HG02884 (cell line): ENCODE measurements around the gene FBRSL1.

ENCODE experiments used
- ATAC-seq: cut with Tn5 transposase; IDR thresholded peaks from one replicate; pipeline ENCODE4 v1.9.1; 2021; ENCODE audit warnings: mild to moderate bottlenecking, moderate library complexity; ENCODE audit not compliant: unreplicated experiment

Gene FBRSL1

DNA sequence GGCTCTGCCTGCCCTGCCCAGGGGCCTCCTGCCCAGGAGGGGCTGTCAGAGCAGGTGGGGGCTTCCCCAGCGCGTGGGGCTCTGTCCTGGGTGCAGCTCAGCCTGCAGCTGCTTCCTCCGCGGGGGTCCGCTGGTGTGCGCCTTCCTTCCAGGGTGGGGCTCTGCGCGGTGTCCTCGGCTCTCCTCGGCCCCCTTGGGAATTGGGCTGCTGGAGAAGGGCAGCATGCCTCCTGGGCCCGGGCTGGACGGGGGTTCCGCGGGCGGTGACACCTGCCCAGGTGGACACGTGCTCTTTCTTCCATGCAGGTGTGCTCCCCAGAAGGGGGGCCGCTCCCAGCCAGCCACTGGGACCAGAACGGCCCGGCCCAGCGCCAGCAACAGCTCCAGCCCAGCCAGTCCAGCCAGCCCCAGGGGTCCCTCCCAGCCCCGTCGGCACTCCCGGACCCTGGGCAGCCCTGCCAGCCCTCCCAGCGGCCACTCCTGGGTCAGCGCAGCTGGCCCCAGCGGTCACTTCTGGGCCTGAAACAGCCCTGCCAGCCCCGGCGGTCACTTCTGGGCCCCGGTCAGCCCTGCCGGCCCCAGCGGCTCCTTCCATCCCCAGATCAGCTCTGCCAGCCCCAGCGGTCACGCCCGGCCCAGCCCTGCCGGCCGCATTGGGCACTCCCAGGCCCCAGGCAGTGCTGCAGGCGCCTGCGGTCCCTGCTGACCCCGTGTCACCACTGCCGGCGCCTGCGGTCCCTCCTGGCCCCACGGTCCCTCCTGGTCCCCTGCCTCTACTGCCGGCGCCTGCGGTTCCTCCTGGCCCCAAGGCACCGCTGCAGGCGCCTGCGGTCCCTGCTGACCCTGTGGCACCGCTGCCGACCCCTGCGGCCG, 19.1 kb downstream of the FBRSL1 start:
- no peak for ATAC-seq

DNA sequence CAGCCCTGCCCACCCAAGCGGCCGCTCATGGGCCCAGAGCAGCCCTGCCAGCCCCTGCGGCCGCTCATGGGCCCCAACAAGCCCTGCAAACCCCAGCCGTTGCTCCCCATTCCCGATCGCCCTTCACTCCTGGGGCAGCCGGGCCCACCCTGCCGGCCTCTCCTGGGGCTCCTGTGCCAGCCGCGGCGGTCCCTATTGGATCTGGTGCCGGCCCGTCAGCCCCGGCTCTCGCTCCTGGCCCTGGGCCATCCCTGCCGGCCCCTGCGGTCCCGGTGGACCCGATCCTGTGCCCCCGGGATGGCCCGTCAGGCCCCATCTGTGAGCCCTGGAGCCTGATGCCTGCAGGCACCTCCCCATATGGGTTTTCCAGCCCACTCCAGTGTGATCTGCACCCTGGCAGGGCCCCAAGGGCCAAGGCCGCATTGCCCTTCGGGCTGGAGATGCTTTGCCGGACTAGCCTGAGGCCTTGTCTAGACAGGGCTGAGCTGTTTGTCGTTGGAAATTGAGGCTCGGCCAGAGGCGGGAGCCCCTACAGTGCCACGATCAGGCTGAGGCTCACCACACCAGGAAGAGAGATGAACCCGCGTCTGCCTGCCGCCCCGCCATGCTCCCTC, 20.3 kb downstream of the FBRSL1 start:
- ATAC-seq, result no peak

DNA sequence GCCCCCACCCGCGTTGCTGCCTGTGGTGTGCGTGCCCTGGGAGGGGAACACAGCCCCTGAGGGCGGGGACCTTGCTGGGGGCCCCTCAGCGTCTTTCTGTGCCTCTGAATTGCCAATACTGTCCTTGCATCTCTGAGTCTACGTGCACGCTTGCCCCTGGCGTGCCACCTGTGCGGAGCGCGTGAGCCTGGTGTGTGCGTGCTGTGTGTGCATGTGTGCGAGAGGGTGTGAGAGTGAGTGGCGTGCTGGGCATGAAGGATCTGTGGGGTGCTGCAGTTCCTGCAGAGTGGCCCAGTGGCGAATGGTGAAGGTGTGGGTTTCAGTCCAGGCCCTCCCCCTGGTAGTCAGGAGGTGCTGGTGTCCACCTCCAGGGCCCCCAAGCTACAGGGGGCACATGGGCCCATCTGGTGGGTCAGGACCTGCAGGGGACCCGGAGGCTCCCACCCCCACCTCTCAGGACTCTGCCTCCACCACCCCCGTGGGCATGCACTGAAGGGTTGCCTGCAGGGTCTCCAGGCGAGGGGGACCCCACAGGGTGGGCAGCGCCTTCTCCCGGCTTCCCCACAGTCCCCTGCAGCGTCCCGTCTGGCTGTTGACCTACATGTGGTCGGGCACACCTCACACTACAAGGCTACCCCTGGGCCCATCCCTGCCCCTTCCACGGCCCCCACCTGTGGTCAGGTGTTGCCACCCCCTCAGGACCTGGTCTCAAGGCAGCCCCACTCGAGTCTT, 21.0 kb downstream of the FBRSL1 start:
- ATAC-seq, result no peak

DNA sequence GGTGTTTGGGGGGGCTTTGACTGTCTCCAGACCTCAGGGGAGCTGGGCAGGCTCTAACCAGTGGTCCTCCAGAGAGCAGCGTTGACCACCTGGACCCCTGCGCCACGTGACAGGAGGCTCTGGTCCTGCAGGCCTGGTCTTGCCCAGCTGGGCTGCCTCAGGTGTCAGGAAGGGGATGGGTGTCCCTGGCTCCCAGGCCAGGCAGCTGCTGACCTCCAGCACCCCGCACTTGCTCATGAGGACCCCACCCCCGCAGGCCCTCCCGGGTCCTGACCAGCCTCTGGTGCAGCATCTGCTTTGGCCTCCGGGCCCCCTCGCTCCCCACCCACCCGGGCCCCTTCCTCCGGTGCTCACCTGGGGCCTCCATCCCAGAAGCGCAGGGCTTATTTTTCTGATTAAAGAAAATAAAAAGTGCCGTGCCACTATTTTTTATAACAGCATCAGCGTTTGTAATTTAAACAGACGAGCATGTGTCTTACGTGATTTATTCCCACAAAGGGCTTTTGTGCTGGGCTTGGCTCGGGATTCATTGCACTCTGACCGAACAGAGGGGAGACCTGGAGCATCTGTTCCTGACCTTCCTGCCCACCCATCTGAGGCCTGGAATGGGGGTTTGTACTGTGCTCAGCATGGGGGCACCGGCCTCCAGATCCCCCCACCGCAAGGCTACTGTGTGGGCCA, 21.7 kb downstream of the FBRSL1 start:
- no peak for ATAC-seq

DNA sequence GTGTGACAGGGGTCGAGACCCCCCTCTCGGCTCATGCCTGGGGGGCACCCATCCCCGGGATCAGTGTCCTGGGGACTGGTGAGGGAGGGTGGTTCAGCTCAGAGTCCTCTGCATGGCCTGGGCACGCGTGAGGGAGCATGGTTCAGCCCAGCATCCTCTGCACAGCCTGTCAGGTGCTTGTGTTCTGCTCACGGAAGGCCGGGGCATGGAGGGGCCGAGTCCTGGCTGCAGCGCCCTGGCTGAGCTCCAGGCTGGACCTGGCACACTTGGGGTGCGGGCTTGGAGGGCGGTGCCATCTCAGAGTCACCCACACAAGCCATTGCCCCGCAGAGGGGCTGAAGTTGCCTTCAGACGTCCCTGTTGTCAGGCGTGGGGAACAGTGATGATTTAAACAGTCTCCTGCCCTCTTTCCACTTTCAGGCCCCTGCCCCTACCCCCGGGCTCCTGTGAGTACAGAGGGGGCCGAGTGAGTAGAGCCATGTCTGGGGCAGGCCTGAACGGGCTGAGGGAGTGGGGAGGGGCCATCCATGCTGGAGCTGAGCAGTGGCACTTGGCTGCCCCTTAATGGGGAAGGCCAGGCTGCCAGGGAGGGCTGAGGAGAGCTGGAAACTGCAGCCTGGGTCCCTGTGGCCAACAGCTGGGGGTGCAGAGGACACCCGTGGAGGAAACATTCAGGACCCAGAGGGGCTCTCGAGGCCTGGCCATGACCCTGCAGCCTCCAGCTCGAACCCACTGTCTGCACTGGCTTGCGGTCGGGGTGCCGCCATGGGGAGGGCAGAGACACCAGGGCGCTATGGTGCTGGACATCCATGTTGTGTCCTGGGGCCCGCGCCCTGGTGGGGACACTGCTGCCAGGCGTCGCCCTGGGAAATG, 22.5 kb downstream of the FBRSL1 start:
- no peak for ATAC-seq

DNA sequence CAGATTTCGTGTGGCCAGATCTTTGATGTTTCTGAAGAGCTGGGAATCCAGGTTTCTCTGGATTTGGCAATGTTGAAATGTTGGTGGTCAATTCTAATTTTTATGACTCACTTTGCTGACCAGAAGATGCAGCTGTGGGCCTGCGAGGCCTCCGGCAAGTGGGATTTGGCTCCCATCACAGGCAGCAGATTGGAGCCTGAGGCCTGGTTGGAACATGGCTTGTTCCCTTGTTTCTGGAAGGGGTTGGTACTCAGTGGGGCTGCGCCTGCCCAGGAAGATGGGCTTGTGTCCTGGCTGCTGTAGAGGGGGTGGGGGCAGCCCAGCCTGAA, 23.1 kb downstream of the FBRSL1 start:
- no peak for ATAC-seq

DNA sequence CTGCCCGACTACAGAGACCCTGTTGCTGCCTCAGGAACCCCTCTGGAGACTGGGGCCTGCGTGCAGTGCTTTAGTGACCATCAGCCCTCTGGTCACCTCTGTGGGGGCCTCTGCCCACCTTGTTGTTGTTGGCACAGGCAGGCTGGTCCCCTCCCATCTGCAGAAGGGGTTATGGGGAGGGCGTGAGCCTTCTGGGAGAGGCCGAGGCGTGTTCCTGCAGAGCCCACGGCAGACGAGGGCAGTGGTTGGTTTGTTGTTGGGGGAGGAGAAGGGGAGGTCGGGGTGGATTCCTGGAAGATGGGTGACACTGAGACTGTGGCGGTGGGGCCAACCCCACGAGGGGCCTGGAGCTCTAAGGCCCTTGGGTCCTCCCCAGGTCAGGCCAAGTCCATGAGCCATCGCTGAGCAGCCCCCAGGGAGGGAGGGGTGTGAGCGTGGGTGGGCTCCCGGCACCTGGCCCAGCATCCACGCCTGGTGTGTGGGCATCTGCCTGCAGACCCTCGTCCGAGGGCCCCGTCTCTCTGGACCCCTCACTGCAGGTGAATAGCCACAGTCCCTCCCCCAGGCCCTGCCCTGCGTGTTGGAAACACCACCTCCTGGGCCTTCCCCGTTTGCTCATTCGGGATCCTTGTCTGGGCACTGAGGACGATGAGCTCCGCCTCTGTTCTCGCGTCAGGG, 23.6 kb downstream of the FBRSL1 start:
- no peak for ATAC-seq

DNA sequence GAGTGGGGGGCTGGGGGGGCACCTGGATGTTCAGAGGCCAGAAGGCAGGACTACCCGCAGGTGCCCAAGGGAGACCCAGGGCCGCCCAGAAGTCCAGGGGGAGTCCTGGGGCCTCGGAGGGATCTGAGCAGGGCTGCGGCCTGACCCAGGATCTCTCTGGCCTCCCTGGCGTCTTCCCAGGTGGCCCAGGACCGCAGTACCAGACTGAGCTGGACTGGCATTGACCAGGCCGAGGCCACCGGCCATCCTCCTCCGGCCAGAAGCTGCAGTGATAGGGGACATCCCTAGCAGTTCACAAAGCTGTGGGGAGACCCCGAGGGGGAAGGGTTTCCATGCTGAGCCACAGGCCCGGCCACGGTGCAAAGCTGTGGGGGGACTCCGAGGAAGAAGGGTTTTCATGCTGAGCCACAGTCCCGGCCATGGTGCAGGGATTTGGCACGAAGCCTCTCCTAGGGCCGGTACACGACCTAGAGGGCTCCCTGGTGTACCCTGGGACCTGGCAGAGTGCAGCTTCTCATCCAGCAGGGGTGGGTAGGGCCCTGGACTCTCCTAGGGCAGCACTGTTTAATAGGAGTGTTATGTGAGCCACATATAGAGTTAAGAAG, 24.4 kb downstream of the FBRSL1 start:
- no peak for ATAC-seq

DNA sequence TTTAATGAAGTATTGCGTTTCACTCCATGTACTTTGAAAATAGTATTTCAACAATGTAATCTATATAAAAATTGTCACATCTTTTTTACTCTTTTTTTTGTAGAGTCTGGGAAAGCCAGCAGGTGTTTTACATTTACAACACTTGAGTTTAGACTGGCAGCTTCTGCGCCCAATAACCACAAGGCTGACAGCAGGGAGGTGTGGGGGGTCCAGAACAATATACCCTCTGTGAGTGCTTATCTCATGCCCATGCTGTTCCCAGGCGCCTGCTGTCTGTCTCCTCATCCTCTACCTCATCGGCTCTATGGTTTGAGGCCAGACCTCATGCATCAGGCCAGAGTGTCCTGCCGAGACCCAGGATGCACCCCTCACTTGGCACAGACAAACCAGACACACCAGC, 24.9 kb downstream of the FBRSL1 start:
- ATAC-seq, result no peak

DNA sequence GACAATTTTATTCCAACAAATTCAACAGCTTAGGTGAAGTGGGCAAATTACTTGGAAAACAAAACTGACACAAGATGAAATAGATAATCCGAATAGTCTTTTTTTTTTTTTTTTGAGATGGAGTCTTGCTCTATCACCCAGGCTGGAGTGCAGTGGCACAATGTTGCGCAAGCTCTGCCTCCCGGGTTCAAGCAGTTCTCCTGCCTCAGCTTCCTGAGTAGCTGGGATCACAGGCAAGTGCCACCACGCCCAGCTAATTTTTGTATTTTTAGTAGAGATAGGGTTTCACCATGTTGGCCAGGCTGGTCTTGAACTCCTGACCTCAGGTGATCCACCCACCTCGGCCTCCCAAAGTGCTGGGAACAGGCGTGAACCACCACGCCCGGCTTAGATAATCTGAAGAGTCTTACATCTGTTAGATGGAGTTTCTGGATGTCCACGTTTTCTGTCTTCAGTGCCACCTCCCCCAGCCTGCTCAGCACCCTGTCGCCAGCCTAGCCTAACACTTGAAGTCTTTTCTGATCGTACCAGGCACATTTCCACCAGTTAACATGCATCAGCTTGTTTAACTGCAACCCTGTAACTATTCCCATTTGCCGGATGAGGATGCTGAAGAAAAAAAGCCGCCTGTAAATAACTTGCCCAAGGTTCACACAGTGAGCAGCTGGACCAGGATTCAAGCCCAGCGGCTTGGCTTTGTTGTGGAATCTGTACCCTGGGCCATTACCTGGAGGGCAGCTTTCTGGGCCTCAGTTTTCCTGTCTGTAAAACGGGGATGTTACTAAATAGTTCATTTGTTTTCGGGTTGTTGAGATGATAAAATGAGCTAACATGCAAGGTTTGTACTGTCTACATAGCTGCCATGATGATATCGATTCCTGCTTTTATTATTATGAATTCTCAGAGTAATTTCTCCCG, 26.4 kb downstream of the FBRSL1 start:
- no peak for ATAC-seq

DNA sequence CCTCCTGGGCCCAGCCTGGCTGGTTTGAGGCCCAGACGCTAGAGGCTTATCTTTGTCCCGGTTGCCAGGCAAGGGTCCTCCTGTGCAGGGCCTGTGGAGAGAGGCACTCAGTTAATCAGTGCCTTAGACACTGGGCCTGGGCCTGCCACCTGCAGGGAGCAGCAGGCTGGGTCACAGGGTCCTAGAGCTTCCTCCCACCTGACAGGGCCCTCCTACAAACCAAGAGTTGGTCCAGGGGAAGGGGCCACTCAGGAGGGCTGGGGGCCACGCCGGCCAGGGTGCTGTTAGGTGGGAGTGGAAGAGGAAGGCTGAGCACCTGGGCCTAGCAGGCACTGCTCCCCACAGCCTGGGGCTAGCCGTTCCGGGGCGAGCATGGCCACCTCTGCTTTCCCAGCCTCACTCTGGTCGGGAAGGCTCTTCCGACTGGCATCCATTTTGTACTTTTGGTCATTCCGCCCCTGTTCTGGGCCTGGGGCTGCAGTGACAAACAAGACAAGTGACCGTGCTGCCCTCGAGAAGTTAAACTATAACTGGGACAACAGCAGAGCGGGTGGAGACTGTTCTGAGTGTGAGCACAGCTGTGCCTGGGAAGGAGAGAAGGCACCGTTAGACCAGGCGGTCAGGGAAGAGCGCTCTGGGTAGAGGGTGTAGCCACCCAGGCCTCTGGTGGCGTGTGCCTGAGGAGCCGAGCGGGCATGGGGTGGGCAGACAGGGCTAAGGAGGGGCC, 27.2 kb downstream of the FBRSL1 start:
- ATAC-seq, result no peak

DNA sequence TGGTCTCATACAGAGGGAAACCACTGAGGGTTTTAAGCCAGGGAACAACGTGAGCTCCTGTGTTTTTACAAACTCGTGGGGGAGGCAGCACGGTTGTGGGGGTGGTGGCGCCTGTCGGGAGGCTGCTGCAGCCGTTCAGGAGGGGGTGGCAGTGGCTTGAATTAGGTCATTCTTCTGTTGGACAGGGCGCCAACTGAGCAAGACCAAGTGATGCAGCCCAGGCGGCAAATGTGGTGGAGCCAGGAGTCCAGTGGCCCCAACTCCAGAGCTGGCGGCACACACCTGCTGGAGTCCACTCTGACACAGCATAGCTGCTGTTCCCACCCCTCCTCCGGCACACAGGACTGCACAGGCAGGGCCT, 27.8 kb downstream of the FBRSL1 start:
- ATAC-seq, result no peak

DNA sequence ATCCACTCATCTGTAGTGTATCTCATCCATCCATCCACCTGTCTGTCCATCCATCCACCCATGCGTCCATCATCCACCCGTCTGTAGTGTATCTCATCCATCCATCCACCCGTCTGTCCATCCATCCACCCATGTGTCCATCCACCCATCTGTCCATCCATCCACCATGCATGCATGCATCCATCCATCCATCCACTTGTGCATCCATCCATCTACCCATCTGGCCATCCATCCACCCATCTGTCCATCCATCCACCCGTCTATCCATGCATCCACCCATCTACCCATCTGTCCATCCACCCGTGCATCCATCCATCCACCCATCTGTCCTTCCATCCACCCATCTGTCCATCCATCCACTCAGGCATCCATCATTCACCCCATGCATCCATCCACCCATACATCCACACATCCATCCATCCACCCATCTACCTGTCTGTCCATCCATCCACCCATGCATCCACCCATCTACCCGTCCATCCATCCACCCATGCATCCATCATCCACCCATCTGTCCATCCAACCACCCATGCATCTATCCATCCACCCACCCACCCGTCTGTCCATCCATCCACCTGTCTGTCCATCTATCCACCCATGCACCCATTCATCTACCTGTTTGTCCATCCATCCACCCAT, 28.5 kb downstream of the FBRSL1 start:
- ATAC-seq, result no peak

DNA sequence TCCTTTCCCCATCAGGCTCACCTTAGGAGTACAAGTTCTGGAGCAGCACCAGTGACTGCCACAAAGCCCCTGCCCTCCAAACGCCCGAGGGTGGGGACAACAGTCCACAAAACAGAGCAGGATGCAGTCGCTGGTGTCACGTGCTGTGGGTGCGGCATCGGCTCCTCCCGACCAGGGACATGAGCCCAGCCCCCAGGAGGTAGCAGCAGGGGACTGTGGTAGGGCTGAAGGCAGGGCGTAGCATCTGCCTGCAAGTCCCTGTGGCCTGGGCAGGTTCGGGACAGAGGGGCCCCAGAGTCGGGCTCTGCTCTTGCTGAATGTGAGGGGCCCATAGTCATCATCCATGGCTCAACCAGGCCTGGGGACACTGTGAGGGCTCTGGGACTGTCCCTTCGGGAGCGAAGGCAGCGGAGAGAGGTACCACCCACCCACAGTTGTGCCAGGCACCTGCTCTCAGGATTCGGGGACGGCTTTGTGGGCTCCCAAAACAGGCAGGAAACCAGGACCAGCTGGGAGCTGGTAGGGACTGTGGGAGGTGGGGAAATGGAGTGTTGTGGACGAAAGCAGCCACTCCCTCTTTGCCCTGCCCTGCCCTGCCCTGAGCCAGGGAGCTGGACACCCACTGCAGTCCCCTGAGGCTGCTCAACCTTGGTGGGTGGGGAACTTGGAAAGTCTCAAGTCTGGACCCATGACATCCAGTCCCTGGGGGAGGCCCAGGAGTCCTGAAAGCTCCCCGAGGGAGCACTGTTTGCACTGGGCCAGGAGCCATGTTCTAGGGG, 30.7 kb downstream of the FBRSL1 start:
- ATAC-seq, result no peak

DNA sequence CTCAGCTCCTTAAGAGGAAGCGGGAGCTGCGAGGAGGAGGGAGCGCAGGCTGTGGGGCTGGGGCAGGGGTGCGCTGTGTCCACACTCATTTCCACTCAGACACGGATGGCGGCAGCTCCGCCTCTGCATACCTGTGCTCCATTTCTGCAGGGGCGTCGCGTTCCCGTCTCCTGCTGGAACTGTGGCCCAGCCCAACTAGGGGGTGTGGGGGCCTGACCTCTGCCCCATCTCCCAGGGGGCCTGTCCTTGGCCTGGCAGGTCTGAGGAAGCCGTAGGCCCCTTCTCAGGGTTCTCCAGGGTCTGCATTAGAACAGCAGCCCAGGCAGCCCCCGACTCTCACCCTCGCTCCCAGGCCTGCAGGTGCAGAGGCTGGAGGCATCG, 31.2 kb downstream of the FBRSL1 start:
- ATAC-seq, result no peak

DNA sequence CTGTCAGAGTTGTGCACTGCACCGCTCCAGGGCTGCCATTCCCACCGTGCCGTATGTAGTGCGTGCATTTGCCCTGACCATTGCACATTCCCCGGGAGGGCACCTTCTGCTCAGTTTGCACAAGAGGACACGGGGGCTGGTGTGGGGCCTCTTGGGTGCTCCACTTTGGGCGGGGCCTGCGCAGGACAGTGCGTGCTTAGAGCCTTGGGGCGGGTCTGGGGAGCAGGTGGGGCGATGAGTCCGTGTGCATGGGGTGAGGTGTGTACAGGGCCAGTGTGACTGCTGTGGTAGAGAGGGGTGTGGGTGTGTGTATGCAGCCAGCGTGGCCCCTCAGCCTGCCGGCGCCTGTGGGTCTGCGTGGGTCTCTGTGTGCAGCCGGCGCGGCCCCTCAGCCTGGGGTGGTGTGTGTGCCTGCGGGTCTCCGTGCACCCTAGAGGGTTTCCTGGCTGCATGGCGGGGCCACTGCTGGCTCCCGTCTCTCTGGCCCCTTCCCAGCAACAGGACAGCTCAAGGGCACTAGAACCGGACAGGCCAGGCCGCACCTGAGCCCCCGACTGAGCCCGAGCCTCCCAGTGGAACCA, 31.9 kb downstream of the FBRSL1 start:
- no peak for ATAC-seq
